NCI-H510A treated with DMSO at 0.1 percent for 48 hours (cell line): ENCODE results near the gene ITGA1.
"Not testable (repeated sequence)": the region's sequence is repeated elsewhere in the genome, so short reads cannot be mapped to it uniquely, and the experiment has no call there.

Experiments used
- DNase-seq: peaks from one replicate; lab custom pipeline; 2025; lab: John Stamatoyannopoulos, UW

Gene ITGA1

DNA sequence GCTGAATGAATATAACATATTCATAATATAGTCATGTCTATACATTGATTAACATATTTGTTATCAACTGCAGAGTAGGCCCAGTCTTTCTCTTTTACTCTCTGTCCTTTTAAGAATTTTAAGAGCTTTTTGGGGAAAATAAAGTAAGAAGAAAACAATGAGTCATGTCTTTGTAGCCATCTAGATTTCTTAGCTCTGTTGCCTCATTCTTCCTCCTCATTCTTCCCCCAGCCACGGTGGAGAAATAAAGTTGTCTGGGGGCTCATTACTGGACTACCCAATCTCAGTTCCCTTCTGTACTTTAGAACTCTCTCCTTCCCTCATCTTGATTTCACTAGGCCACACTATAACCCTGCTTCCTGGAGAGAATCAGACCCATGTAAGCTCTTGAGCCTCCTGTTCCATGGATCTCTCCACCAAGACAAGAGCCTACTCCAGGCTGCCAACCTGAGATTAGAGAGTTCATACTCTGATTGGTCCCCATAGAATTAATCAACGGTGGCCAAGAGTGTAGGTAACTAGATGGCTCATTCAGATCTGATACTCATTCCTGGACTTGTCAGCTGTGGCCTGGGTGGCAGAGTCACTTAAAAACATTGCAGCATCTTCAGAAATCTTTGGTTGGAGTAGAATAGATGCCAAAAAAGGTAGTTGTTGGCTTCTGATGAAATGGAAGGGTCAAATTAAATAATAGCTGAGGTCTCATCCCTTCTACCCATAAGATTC is 44.2 kb downstream of the ITGA1 start:
- DNase-seq: no peak

DNA sequence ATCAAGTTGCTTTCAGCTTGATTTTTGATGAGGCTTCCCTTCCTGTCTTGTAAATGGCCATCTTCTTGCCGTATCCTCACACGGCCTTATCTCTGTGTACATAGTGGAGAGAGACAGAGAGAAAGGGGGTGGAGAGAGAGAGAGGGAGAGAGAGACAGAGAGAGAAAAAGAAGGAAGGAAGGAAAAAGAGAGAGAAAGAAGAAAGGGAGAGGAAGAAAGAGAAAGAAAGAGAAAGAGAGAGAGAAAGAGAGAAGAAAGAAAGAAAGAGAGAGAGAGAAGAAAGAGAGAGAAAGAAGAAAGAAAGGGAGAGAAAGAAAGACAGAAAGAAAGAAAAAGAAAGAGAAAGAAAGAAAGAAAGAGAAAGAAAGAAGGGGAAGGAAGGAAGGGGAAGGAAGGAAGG is 46.6 kb downstream of the ITGA1 start:
- DNase-seq: no peak

DNA sequence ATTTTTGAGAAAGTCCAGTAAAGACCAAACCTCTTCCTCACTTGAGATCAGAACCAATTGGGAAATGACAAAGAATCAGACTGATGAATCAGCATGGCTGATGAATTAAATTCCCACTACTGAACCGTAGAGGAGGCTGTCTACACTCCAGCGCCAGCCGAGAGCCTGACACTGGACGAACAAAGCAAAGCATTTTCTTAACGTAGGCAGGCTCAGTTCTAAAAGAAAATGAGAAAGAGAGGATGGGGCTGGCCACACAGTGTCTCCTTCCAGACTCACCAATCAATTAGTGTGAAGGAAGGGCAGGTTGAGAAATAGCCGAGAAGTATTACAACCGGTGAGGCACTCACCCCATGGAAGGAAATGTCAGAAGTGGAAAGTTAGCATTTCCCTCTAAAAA is 49.4 kb downstream of the ITGA1 start:
- no peak for DNase-seq

DNA sequence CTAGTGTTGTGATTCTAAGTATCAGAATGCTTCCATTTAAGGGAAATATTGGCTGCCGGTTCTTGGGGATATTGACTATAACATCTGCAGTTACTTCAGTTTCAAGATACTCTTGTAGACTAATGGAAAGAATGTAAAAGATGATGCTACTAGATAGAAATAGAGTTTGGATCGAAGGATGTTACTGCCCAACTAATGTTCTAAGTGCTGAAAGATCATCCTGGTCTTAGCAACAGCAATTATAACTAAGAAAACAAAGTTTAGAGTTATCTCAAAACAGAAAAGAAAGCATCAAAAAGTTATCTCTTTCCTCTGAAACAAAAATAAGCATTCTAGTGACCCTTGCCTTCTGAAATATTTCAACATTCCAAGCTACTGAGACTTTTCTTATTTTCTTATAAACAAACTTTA is 49.9 kb downstream of the ITGA1 start:
- DNase-seq: no peak

DNA sequence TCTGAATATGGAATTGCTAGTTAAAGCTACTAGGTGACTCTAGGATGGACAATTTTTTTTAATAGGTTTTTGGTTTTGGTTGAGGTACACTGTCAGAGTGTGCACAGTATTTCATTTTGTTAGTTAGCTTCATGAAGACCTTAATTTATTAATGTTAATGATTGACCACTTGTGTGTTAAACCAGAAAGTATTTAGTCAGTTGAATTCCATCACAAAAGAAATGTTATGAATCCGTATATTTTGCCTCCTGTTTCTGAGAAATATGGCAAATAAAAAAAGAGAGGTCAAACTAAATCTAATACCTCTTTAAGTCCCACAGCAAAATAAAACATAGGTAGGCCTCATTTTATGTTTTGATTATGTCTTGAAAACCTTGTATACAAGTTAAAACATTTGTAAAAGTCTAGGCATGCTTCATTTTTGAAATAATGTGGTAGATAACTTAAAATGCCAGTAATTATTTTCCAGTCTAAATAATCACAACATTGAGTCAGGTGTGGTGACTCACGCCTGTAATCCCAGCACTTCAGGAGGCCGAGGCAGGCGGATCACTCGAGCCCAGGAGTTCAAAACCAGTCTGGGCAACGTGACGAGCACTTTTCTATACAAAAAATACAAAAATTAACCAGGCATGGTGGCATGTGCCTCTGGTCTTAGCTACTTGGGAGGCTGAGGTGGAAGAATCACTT is 50.8 kb downstream of the ITGA1 start:
- DNase-seq: no peak

DNA sequence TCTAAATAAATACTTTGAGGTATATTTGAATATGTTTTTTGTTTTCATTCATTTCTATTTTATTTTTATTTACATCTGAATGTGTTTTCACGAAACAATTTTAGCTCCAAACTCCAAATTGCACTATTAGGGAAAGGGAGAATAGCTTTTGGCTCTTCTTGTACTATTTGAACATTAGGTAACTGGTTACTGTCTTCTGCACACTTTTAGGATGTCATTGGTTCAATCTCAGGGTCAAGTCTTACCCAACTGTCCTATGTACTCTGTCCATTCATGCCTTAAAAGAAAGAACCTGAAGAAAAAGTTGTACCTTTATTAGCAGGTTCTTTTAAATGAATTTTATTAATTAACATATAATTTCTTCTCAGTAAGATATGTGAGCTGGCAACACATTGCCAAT is 51.6 kb downstream of the ITGA1 start:
- no peak for DNase-seq

DNA sequence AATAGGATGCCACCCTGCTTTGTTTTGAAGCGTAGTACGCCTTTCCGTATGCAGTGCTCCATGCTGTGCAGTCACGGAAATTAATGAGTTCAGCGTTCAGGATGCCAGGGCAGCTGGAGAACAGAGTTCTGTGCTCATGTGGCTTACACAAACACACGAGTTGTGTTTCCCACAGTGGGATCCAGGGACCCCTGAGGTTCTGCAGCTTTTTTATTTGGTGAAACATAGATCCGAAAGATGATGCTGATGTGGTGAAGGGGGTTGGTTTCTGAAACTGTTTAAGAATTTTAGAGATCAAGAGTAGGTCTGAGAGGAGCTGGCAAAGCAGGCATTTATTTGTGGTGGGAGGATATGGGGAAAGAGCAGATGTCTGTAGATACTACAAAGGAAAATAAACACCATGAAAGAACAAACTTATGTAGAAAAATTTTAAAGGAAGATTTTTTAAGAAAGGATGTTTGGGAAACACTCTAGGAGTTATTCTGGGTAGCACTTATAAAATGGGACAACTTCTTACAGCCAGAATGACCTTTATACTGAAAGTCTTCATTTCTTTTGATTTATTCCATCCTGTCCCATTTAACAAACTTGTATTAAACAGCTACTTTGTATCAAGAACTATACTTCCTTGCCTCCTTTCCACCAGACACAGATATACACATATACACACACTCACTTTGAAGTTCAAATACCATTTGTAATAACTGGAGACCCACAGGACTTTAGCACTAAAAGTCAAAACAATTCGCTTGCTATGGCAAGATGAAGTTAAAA is 52.7 kb downstream of the ITGA1 start:
- DNase-seq: no peak

DNA sequence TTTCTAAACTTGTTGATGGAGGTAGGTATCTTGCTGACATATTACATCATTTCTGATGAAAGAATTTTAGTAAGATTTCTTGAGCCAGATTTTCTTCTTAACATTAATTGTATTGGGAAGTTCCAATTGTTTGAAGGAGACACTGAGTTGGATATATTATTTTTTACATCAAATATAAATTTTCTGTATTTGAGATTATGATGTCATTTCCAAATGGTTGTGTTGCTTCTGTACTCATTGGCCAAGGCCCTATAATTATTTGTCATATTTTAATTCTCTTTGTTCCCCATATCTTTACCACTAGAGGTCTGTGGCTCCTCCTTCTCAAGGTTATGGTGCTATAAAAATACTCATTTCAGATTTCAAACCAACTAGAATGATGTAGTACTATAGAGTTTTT is 53.4 kb downstream of the ITGA1 start:
- no peak for DNase-seq

DNA sequence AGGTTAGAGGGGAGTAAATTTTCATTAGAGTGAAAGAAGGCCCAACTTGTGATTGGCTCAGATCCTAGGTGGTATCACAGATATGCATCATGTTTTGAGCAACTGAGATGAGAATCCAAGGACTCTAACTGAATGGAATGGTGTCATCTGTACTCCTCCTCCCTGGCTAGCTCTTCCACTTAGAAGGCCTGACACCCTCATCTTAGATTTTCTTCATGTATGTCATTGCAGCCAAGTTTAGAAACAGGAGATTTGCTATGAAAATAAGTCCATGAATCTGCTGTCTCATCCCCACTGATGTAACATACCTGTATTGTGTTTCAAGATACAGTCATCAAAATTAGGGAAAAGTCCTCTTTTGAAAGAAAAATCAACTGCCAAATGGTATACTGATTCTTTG is 54.4 kb downstream of the ITGA1 start:
- DNase-seq: no peak

DNA sequence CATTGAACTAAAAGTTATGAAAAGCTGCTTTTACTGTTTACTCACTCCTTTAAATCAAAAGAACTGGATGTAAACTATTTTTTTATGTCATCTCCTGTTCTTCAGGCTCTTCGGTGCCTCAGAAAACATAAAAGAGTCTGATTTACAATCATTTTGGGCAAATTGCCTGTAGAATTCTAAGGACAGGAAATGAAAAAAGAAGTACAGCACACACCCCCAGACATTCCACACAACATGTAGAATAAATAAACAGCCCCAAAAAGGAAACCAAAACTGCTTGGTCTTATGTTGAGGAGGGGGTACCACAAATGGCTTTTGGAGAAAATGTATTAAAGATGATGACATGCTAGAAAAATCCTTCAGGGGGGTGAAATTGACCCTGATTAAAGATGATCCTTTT is 57.2 kb downstream of the ITGA1 start:
- DNase-seq: no peak

DNA sequence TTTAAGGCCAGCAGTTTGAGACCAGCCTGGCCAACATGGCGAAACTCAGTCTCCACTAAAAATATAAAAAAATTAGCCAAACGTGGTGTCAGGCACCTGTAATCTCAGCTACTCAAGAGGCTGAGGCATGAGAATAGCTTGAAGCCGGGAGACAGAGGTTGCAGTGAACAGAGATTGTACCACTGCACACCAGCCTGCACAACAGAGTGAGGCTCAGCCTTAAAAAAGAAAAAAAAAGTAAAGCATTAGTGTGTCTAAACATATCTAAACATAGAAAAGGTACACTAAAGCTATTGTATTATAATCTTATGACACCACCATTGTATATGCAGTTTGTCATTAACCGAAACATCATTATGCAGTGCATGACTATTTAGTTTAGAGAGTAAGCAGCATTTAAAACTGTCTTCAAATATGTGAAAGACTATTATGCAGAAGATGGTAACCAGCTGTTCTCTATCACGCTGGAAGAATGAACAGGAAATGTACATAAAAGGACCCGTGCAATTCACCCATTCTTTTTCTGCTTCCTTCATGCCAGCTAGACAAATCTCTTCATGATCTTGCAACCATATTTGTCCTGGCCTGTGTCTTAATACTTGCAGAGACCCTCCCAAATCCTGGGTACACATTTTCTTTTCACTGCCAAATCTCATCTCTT is 58.6 kb downstream of the ITGA1 start:
- DNase-seq: no peak

DNA sequence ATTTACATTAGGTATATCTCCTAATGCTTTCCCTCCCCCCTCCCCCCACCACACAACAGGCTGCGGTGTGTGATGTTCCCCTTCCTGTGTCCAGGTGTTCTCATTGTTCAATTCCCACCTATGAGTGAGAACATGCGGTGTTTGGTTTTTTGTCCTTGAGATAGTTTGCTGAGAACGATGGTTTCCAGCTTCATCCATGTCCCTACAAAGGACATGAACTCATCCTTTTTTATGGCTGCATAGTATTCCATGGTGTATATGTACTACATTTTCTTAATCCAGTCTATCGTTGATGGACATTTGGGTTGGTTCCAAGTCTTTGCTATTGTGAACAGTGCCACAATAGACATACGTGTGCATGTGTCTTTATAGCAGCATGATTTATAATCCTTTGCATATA is 61.0 kb downstream of the ITGA1 start:
- DNase-seq: not testable (repeated sequence)

DNA sequence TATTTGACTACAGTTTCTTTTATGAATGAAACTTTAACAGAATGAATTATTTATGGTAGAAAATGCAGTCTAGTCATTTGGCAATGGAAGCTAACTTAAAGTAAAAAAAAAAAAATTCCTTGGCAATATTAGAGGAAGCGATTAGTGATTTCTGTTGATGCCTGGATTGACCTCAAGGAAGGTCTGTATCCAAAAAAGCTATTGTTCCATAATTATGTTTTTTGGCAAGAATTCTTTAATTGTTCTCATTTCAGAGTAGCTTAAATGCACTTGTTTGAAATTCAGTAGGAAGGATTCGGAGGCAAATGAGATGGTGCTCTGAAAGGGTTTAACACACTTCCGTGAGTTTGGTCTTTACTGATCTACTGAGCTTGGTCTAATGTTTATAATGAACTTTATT is 61.8 kb downstream of the ITGA1 start:
- no peak for DNase-seq

DNA sequence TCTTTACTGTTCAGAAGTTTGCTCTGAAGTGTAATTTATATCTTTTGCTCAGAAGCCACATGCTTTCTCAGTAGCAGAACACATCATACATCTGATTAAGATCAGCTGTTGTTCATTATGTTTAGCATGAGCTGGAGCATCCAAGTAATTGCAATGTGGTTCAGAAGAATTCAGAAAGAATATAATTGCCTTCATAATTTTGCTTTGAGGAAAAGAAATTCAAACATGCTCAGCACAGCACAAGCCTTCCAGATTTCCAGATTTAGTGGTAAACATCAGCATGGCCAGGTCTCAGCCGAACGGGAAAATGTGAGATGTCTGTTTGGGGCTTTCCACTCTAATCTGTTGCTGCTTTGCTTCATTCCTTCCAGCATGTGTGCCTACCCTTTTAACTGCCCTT is 65.9 kb downstream of the ITGA1 start:
- no peak for DNase-seq

DNA sequence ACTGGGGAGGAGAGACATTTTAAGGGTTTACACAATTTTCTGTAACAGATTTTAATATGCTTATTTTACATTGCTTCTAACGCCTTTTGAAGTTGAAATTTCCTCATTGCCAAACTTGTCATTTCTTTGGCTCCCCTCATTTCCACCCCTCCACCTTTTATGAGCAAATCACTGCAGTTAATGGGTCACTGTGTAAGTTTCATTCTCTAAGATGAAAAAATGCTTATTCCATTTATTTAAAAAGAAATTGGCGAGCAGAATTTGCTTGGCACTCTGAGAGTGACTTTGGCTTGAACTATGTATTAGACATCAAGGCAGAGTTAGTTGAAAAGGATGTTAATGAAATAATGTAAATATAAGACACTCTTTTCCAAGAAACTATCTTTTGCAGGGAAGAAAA is 66.6 kb downstream of the ITGA1 start:
- DNase-seq: no peak

DNA sequence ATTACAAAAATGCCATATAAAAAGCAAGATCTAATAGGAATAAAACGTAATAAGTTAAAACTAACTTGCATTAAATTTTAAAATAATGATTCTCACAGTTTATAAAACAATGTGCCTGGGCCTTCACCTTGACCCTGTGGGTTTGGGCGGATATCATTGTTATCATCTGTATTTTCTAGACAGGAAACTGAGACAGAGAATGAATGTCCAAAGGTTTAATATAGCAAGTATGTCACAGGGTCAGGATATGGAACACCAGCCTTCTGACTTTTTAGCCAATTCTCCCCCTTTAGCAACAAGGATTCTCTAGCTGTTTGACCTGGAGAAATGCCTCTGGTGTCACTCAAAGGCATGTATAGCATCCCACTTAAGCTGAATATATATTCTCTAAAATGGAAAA is 67.2 kb downstream of the ITGA1 start:
- no peak for DNase-seq

DNA sequence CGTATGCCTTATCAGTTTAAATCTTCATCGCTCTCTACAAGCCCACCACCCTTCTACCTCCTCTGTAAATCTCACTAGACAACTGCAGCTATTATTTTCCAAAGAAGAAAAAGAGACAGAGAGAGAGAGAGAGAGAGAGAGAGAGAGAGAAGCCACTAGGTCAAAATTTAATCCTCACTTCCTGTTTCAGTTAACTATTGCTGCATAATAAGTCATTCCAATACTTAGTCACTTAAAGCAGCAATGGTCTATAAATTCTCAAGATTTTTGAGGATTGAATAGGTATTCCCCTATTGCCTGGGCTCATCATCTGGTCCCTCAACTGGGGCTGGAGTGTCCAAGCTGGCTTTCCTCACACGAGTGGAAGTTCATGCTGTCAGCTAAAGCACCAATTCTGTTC is 68.8 kb downstream of the ITGA1 start:
- no peak for DNase-seq

DNA sequence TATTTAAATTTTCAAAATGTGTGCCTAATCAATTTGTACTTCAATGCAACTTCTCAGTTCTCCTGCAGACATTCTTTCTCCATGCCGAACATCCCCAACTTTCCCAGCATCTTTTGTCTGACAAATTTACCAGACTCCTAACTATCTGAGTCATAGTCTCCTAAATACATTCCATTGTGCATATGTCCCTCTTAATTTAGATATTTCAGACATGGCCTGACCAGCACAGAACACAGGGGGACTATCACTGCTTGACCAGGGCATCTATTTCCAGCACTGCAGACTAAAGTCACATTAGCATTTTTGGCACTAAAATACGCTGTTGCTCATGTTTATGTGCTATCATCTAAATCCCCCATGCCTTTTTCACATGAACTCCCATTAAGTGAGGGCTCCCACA is 71.9 kb downstream of the ITGA1 start:
- no peak for DNase-seq

DNA sequence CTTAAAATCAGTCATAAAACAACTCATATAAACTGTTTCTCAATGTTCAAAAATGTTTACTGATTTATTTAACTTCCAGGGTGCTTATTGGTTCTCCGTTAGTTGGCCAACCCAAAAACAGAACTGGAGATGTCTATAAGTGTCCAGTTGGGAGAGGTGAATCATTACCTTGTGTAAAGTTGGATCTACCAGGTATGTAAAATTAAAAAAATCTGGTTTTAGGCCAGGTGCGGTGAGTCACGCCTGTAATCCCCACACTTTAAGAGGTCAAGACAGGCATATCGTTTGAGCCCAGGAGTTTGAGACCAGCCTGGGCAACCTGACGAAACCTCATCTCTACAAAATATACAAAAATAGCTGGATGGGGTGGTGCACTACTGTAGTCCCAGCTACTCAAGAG is 73.7 kb downstream of the ITGA1 start:
- no peak for DNase-seq

DNA sequence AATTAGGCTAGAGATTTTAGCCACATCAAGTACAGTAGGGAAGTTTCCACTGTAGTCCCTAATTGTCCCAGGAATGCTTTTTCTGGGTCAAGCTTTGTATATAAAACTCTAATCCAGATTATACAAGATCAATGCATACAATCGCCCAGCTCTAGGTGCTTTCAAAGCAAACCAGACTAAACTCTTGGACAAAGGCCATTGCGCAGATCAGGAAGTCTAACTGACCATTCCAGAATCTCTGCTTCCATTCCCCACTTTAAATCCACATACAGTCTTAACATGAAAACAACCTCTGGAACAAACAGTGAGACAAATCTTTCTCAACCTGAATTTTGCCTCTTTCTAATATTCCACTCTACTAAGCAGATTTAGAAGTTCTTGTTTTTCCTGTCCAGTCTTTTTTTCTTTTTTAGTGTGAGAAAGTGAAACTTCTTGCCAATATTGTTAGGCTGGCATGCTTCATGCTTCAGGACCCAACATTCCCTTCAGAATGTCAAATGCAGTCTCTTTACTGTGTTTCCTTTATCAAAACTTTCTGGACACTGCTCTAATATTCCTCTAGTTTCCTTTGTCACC is 76.1 kb downstream of the ITGA1 start:
- no peak for DNase-seq

DNA sequence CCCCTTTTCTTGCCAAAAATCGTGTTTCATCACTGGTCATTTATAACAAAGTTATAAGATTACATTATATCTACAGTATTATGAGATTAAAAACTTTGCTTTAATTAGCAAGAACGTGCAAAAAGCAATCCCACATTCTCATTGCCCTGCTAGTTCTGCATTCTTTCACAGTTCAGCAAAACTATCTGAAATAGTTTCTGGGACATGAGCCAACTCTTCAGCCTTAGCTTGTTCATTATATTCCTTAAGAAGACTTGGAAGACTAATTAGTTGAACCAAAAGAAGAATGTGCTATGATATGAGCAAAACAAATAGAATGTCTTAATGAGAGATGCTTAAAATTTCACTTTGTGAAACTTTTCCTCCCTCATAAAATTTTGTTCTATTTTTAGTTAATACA is 76.7 kb downstream of the ITGA1 start:
- no peak for DNase-seq

DNA sequence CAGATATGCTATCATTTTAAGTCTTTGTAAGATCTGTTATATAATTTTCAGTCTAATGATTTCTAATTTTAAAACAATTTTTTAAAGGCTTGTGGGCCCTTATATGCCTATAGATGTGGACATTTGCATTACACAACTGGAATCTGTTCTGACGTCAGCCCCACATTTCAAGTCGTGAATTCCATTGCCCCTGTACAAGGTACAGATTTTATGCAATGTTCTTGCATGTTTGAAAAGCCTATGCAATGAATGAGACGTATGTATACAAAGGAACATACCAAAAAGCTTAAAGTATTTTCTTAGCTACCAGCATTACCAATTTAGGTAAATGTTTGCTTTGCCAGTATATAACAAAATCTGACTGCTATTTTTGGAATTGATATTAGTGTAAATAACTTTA is 77.2 kb downstream of the ITGA1 start:
- DNase-seq: no peak
